Left ventricle myocardium superior (tissue), 1 donor: ENCODE measurements around the gene CSRNP2. TPM values are rescaled to one million over a fixed set of nuclear protein-coding genes. Genes with fewer than 3 reads are reported as not detected.
"Not testable (repeated sequence)": the region's sequence is repeated elsewhere in the genome, so short reads cannot be mapped to it uniquely, and the experiment has no call there.

Experiments used
- ATAC-seq: fragments of 200-7000 bp; cut with Tn5 transposase; one replicate; pipeline ENCODE4 v1.9.1; 2020; ENCODE audit warnings: mild to moderate bottlenecking, moderate library complexity
- DNase-seq: peaks from one replicate; pipeline ENCODE4 v3.0.0-alpha.2; 2020
- intact Hi-C: fragments of 100-400 bp; cut with micrococcal nuclease; formaldehyde crosslinking; loops from one replicate; pipeline ENCODE4 v1.11.0; 2022
- total RNA-seq: library from RNA; stranded (reverse); fragmentation: NEBNext Ultra II Directional; extraction: Animal tissue kit (Norgen Biotek cat#: 25700); gene quantifications from one replicate; pipeline ENCODE4 v1.2.1, GENCODE V29; 2021
- donor health status: DM: no; HTN: yes; CAD: no; lungs with severe emphysema.

Gene CSRNP2
- total RNA-seq, 1 donor from 2014 or later = 18.8 TPM

GRCh38 chr12:51080136-51080535 is 3.3 kb downstream of the CSRNP2 start:
- no peak for ATAC-seq
- DNase-seq = no peak
- intact Hi-C loops = no loop called here

- ATAC-seq, intact Hi-C loops, DNase-seq: not testable (repeated sequence)
These were observed 4.5 kb downstream of the CSRNP2 start for GRCh38 chr12:51078866-51079265.

GRCh38 chr12:51078346-51078745 is 5.0 kb downstream of the CSRNP2 start:
- ATAC-seq, intact Hi-C loops, DNase-seq: not testable (repeated sequence)

GRCh38 chr12:51077930-51078329 is 5.5 kb downstream of the CSRNP2 start:
- DNase-seq (no peak), ATAC-seq (peak; percentile 87)
- intact Hi-C loops = no loop called here

GRCh38 chr12:51076236-51076930 is 7.0 kb downstream of the CSRNP2 start:
- ATAC-seq (no peak), DNase-seq (no peak)
- intact Hi-C loops = no loop called here

GRCh38 chr12:51075390-51075789 is 8.0 kb downstream of the CSRNP2 start:
- DNase-seq (no peak), ATAC-seq (peak; percentile 27)
- intact Hi-C loops = no loop called here

GRCh38 chr12:51071663-51072062 is 11.7 kb downstream of the CSRNP2 start:
- no peak for ATAC-seq
- intact Hi-C loops = no loop called here
- DNase-seq = no peak

- DNase-seq (no peak), ATAC-seq (peak; percentile 41)
These were observed 13.4 kb downstream of the CSRNP2 start for GRCh38 chr12:51070004-51070403.

GRCh38 chr12:51067771-51068170 is 15.6 kb downstream of the CSRNP2 start:
- DNase-seq (no peak), ATAC-seq (no peak)
- intact Hi-C loops = no loop called here

More at GRCh38 chr12:51070004-51070403, 13.4 kb downstream of the CSRNP2 start:
- intact Hi-C loops = no loop called here

- intact Hi-C loops = no loop called here
- no peak for DNase-seq
- ATAC-seq = no peak
These were observed 16.2 kb downstream of the CSRNP2 start for GRCh38 chr12:51067229-51067628.

- ATAC-seq = no peak
- intact Hi-C loops = no loop called here
- DNase-seq = no peak
These were observed 17.9 kb downstream of the CSRNP2 start for GRCh38 chr12:51065530-51065929.

- DNase-seq (no peak), ATAC-seq (no peak)
- intact Hi-C loops = no loop called here
These were observed 20.6 kb downstream of the CSRNP2 start for GRCh38 chr12:51062631-51063397.

- no peak for ATAC-seq
- DNase-seq = no peak
- intact Hi-C loops = no loop called here
These were observed 24.3 kb downstream of the CSRNP2 start for GRCh38 chr12:51059086-51059485.

GRCh38 chr12:51056242-51056641 is 27.2 kb downstream of the CSRNP2 start:
- intact Hi-C loops = no loop called here
- DNase-seq (no peak), ATAC-seq (no peak)

- intact Hi-C loops = no loop called here
- ATAC-seq (no peak), DNase-seq (no peak)
These were observed 28.3 kb downstream of the CSRNP2 start for GRCh38 chr12:51055060-51055459.

- no peak for ATAC-seq
- intact Hi-C loops = no loop called here
- no peak for DNase-seq
These were observed 31.6 kb downstream of the CSRNP2 start for GRCh38 chr12:51051787-51052186.

GRCh38 chr12:51049525-51049924 is 33.9 kb downstream of the CSRNP2 start:
- ATAC-seq (no peak), DNase-seq (no peak)
- intact Hi-C loops = no loop called here

GRCh38 chr12:51048661-51049251 is 34.6 kb downstream of the CSRNP2 start:
- ATAC-seq (no peak), DNase-seq (no peak)
- intact Hi-C loops = no loop called here

- ATAC-seq (peak; percentile 99), DNase-seq (peak; percentile 92)
- intact Hi-C loops = no loop called here
These were observed 35.5 kb downstream of the CSRNP2 start, which contains the start of gene LETMD1 for GRCh38 chr12:51047655-51048540. LETMD1 (plus strand) TSS chr12:51048327; CDS start chr12:51048357, 30 bp downstream.
